GM12878 (cell line): Measurements from ENCODE around the gene MBNL3. TPM values are rescaled to one million over a fixed set of nuclear protein-coding genes. Genes with fewer than 3 reads are reported as not detected.

Experiments used
- ATF7 ChIP-seq: fragments of 450-650 bp; IDR thresholded peaks from 2 replicates; pipeline ENCODE4 v1.6.1; 2016; ENCODE audit warnings: low read depth, mild to moderate bottlenecking
- HCFC1 ChIP-seq: fragments of 150-350 bp; IDR thresholded peaks from 2 replicates; pipeline ENCODE4 v1.6.1; 2014; ENCODE audit warnings: low read length
- KAT2A ChIP-seq: conservative IDR thresholded peaks from 2 replicates; pipeline ENCODE4 v1.6.1; 2011; ENCODE audit warnings: low read depth, low read length; ENCODE audit not compliant: control insufficient read depth
- SMC3 ChIP-seq: IDR thresholded peaks from 2 replicates; pipeline ENCODE4 v1.6.1; 2011; ENCODE audit warnings: low read length, improper control_type of control experiment, borderline replicate concordance
- SREBF2 ChIP-seq: IDR thresholded peaks from 2 replicates; pipeline ENCODE4 v1.6.1; 2012; ENCODE audit warnings: mild to moderate bottlenecking, low read length
- ZNF24 ChIP-seq: fragments of 450-650 bp; IDR thresholded peaks from 2 replicates; pipeline ENCODE4 v1.6.1; 2017; ENCODE audit warnings: antibody characterized with exemption, mild to moderate bottlenecking
- ZNF622 ChIP-seq: fragments of 450-650 bp; IDR thresholded peaks from 2 replicates; pipeline ENCODE4 v1.6.1; 2017; ENCODE audit warnings: mild to moderate bottlenecking, inconsistent platforms
- polyA plus RNA-seq, 11 experiments: library from polyadenylated mRNA; depleted of rRNA in 4 of 11; unstranded in 6 of 11; stranded (reverse) in 5 of 11; fragments of >200 nt; fragmentation: Nextera tagmentation in 4 of 11; fragmentation: Illumina TruSeq in 1 of 11; extraction: Ambion mirVana in 4 of 11; extraction: Trizol in 1 of 11; gene quantifications; 1 replicate in 1 of 11; 2 replicates in 10 of 11; pipeline versions ENCODE4 v1.2.1 to v1.2.3, GENCODE V29; 2011 to 2016; ENCODE audit warnings: inconsistent platforms in 2 of 11, missing spikeins in 2 of 11, low read depth in 1 of 11
- total RNA-seq, 4 experiments: library from RNA; depleted of rRNA in 3 of 4; stranded (reverse); fragments of >200 nt in 3 of 4; fragmentation: Illumina TruSeq in 1 of 4; extraction: Trizol in 1 of 4; gene quantifications; 2 replicates each; pipeline versions ENCODE4 v1.2.1 to v1.2.3, GENCODE V29; 2013 to 2021
- TF ChIP-seq, protein P1 (sequence below): fragments of 150-350 bp; IDR thresholded peaks from 2 replicates; pipeline ENCODE4 v1.6.1; 2016; ENCODE audit warnings: low read depth, low read length
- TF ChIP-seq, protein P2 (sequence below): IDR thresholded peaks from 2 replicates; pipeline ENCODE4 v1.6.1; 2012; ENCODE audit warnings: low read depth, low read length, improper control_type of control experiment
- TF ChIP-seq, protein P3 (sequence below): IDR thresholded peaks from 2 replicates; pipeline ENCODE4 v1.6.1; 2011; ENCODE audit warnings: borderline replicate concordance, low read depth, mild to moderate bottlenecking, moderate library complexity, mixed read lengths, low read length; ENCODE audit not compliant: insufficient read depth; ENCODE audit errors: extremely low read length

The MBNL3 gene
- total and polyA plus RNA-seq, 10 of the 15 experiments (the other 5 are each of a cell fraction or from before 2014, with no cell fraction given), result 3.4 to 33.1 (median 12.6) TPM

DNA sequence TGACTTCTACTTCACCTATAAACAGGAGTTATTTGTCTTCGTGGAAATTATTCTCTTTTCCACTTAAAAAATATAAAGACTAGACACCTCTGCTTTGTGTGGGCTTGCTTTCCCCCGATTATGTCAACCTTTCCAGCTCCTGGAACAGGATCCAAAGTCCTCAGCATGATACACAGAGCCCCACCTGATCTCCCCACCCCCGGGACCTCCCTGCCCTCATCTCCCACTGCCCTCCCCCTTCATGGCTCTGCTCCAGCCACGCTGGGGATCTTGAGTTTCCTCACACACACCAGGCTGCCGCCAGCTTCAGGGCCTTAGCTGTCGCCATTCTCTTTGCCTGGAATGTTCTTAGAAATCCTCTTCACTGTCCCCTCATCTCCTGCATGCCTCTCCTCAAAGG lies 55.3 kb downstream of the MBNL3 start (continued):
- TF ChIP-seq, protein P1, sequence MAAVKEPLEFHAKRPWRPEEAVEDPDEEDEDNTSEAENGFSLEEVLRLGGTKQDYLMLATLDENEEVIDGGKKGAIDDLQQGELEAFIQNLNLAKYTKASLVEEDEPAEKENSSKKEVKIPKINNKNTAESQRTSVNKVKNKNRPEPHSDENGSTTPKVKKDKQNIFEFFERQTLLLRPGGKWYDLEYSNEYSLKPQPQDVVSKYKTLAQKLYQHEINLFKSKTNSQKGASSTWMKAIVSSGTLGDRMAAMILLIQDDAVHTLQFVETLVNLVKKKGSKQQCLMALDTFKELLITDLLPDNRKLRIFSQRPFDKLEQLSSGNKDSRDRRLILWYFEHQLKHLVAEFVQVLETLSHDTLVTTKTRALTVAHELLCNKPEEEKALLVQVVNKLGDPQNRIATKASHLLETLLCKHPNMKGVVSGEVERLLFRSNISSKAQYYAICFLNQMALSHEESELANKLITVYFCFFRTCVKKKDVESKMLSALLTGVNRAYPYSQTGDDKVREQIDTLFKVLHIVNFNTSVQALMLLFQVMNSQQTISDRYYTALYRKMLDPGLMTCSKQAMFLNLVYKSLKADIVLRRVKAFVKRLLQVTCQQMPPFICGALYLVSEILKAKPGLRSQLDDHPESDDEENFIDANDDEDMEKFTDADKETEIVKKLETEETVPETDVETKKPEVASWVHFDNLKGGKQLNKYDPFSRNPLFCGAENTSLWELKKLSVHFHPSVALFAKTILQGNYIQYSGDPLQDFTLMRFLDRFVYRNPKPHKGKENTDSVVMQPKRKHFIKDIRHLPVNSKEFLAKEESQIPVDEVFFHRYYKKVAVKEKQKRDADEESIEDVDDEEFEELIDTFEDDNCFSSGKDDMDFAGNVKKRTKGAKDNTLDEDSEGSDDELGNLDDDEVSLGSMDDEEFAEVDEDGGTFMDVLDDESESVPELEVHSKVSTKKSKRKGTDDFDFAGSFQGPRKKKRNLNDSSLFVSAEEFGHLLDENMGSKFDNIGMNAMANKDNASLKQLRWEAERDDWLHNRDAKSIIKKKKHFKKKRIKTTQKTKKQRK, result no peak
- no peak for TF ChIP-seq SREBF2
- no peak for TF ChIP-seq HCFC1
- TF ChIP-seq, protein P2, sequence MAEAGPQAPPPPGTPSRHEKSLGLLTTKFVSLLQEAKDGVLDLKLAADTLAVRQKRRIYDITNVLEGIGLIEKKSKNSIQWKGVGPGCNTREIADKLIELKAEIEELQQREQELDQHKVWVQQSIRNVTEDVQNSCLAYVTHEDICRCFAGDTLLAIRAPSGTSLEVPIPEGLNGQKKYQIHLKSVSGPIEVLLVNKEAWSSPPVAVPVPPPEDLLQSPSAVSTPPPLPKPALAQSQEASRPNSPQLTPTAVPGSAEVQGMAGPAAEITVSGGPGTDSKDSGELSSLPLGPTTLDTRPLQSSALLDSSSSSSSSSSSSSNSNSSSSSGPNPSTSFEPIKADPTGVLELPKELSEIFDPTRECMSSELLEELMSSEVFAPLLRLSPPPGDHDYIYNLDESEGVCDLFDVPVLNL, result no peak
- no peak for TF ChIP-seq KAT2A
- TF ChIP-seq, protein P3, sequence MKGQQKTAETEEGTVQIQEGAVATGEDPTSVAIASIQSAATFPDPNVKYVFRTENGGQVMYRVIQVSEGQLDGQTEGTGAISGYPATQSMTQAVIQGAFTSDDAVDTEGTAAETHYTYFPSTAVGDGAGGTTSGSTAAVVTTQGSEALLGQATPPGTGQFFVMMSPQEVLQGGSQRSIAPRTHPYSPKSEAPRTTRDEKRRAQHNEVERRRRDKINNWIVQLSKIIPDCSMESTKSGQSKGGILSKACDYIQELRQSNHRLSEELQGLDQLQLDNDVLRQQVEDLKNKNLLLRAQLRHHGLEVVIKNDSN, result no peak
- no peak for TF ChIP-seq ZNF24
- TF ChIP-seq ZNF622, result no peak
- TF ChIP-seq ATF7, result no peak
- no peak for TF ChIP-seq SMC3
